D721Med (cell line): ENCODE data around the gene ZNF462.
A peak's percentile ranks its signal among the peaks of the same experiment; 100 is the strongest.

Experiments used
- DNase-seq: peaks from one replicate; pipeline ENCODE4 v3.0.0; 2011; ENCODE audit warnings: low spot score; ENCODE audit not compliant: insufficient read length
- FAIRE-seq: peaks from 2 replicates; lab custom pipeline; 2011; peaks lifted over from hg19 to GRCh38; lab: Jason Lieb, UNC
- TF ChIP-seq, protein P1 (sequence below): IDR thresholded peaks from 2 replicates; pipeline ENCODE4 v1.5.1; 2012; ENCODE audit warnings: mild to moderate bottlenecking, control low read depth; ENCODE audit not compliant: insufficient read depth; ENCODE audit errors: missing control alignments

The ZNF462 gene

DNA sequence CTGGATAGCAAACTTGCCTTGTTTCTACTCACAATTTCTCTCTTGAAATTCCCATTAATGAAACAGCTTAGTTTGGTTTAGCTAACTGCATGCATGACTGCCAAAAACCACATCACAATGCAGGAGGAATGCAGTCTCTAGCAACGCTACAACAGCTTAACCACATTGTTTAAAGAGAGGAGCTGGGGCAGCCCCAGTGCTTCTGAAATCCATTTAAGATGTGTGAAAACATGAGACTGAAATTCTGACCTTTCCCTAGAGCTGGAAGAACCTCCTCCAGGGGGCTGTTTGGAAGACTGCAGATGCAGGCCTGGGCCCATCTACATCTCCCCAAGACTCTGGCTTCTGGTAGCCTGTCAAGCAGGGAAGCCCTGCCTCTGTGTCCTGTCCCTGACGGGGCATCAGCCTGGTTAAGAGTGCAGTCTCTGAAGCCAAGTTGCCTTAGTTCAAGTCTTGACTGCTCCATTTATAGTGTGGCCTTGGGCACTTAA is 157.1 kb downstream of the ZNF462 start:
- FAIRE-seq, result no peak
- DNase-seq, result no peak
- TF ChIP-seq, protein P1, sequence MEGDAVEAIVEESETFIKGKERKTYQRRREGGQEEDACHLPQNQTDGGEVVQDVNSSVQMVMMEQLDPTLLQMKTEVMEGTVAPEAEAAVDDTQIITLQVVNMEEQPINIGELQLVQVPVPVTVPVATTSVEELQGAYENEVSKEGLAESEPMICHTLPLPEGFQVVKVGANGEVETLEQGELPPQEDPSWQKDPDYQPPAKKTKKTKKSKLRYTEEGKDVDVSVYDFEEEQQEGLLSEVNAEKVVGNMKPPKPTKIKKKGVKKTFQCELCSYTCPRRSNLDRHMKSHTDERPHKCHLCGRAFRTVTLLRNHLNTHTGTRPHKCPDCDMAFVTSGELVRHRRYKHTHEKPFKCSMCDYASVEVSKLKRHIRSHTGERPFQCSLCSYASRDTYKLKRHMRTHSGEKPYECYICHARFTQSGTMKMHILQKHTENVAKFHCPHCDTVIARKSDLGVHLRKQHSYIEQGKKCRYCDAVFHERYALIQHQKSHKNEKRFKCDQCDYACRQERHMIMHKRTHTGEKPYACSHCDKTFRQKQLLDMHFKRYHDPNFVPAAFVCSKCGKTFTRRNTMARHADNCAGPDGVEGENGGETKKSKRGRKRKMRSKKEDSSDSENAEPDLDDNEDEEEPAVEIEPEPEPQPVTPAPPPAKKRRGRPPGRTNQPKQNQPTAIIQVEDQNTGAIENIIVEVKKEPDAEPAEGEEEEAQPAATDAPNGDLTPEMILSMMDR, result no peak

DNA sequence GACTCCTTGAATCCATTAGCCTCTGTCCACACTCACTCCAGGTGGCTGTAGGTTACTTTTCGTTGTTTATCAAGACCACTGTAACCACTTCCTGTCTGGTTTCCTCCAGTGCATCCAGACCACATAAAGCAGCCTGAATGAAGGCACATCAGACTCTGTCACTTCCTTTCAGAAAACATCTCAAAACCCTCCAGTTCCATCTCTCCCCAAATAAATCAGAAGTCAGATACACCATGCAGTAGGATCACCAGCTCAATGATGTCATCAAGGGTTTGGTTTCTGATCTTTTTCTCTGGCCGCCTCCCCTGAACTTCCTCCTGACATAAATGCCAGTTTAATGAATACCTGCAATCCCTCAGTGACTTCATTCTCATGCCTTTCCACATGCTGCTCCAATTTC is 161.2 kb downstream of the ZNF462 start:
- TF ChIP-seq, protein P1, result no peak
- no peak for FAIRE-seq
- DNase-seq, result no peak

DNA sequence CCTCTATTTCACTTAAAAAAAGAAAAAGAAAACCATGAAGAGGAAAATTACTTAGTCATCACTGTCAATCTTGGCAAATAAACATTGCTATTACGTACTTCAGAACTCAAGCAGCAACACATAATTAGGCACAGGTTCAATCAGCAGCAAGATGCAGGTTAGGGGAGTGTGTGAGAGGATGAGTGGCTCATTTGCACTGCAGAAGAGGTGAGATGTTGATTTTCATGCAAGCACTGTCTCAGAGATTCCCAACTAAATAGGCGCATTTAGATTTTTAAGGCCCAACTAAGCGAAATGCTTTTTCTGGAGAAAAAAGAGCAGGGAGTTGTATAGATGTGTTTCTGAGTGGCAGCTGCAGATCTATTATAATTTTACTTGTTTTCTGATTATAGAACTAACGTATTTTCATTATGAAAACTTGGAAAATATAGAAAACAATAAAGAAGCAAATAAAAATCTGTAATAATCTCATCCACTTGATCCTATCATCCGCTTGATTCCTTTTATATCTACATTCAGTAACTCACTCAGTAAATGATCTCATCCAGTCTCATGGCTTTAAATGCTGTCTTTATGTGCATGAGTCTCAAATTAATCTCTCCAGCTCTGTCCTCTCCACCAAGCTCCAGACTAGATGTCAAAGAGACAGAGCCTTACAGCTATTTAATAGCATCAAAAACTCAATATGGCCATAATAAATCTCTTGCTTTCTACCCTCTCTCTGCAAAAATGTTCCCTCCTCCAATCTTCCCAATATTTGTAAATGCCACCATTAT is 162.5 kb downstream of the ZNF462 start:
- FAIRE-seq (no peak), DNase-seq (no peak)
- TF ChIP-seq, protein P1, result no peak

DNA sequence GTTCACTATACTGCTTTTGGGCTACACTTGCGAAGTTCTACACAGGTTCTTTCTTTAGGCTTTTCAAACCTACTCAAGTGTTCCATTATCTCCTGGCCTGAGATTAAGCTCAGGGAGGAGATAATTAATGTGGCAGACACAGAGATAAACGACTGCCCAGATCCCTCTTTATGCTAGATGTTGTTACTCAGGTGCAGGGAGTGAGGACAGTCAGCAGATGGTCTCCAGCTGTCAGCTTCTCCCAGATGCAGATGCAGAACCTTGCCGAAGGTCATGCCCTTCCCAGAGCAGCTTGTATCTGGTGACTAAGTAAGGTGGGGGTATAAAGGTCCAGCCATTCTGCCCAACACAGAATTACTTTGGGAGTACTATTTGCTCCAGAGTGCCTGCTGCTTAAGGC is 166.2 kb downstream of the ZNF462 start:
- DNase-seq, result no peak
- TF ChIP-seq, protein P1, result no peak

DNA sequence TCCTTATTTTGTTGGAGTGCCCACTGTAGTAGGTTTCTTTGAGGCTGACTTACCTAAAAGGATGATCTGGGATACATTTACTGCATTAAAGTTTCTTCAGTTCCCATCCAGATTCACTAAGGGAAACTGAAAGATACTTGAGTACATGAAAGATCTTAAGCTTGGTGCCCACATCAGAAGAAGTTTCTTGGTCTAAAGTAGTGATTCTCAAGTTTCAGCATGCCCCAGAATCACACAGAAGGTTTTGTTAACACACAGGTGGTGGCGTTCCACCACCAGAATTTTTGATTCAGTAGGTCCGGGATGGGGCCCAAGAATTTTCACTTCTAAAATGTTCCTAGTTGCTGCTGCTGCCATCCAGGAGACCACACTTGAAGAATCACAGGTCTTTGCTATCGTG is 171.0 kb downstream of the ZNF462 start:
- FAIRE-seq (no peak), DNase-seq (no peak)
- TF ChIP-seq, protein P1, result no peak

More for the DNA sequence above, 166.2 kb downstream of the ZNF462 start:
- FAIRE-seq, result peak; percentile 6

DNA sequence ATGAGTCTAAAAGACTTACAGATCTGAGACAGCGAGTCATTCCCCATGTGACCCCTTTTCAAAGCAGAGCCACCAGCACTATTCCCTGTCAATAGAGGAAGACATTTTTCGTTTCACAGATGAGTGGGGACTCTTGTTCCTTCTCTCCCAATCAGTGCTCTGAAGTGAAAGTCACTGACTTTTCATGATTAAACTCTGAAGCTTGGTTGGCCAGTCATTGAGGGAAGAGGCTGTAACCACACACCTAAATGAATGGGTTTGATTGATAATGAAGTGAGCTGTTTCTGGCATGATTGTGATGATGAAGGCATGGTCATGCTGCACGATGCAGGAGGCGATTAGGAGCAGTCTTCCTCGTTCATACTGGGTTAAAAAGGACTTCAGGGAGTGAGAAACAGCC is 171.9 kb downstream of the ZNF462 start:
- TF ChIP-seq, protein P1, result no peak
- DNase-seq, result no peak
- FAIRE-seq, result no peak

DNA sequence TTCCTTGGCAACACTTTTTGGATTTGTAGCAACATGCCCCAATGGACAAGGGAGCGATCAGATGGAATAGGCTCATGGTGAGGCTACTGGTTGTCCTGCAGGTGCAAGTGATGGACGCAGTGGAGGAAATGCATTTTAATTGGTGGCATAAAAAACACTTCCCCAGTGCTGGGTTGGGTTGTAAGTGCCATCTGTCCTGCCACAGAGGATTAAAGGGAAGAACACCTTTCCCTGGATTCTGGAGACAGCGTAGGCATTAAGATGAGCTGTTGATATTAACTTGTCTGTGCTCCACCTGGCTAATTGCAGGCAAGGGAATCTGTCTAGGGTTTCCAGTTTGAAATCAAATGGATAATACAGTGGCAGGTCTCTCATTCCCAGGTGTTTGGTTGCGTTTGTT is 173.4 kb downstream of the ZNF462 start:
- peak; percentile 94 for FAIRE-seq
- no peak for DNase-seq
- TF ChIP-seq, protein P1, result no peak
